Mesenchymal stem cell (in vitro differentiated cells and primary cell): ENCODE data around the gene MGST2.

Source experiments
- DNase-seq: peaks from one replicate; pipeline ENCODE4 v3.0.0-alpha.2; 2013
- H2AFZ ChIP-seq: one replicate; pipeline ENCODE4 v1.6.1; 2013; ENCODE audit warnings: low read depth, mild to moderate bottlenecking, control low read depth, inconsistent platforms, low read length, moderate library complexity
- H2AK5ac ChIP-seq: 2 replicates; pipeline ENCODE4 v1.6.1; 2013; ENCODE audit warnings: low read length, moderate library complexity, mild to moderate bottlenecking, inconsistent platforms; ENCODE audit not compliant: severe bottlenecking
- H2BK120ac ChIP-seq: one replicate; pipeline ENCODE4 v1.6.1; 2013; ENCODE audit warnings: low read depth, mild to moderate bottlenecking, inconsistent platforms, low read length, moderate library complexity
- H2BK12ac ChIP-seq, 2 experiments: one replicate each; pipeline ENCODE4 v1.6.1; 2013; ENCODE audit warnings: inconsistent platforms in 2 of 2, low read length in 2 of 2, mild to moderate bottlenecking in 2 of 2, moderate library complexity in 2 of 2, control low read depth in 1 of 2
- H2BK15ac ChIP-seq: one replicate; pipeline ENCODE4 v1.6.1; 2013; ENCODE audit warnings: mild to moderate bottlenecking, low read depth, inconsistent platforms; ENCODE audit not compliant: poor library complexity, severe bottlenecking
- H2BK5ac ChIP-seq: 2 replicates; pipeline ENCODE4 v1.6.1; 2013; ENCODE audit warnings: low read depth, mild to moderate bottlenecking, low read length, control low read depth, inconsistent platforms; ENCODE audit not compliant: poor library complexity, severe bottlenecking
- H3K14ac ChIP-seq, 2 experiments: one replicate each; pipeline ENCODE4 v1.6.1; 2013; ENCODE audit warnings: inconsistent platforms in 2 of 2, low read length in 2 of 2, control low read depth in 1 of 2, mild to moderate bottlenecking in 1 of 2, moderate library complexity in 1 of 2
- H3K18ac ChIP-seq, 2 experiments: one replicate each; pipeline ENCODE4 v1.6.1; 2013; ENCODE audit warnings: inconsistent platforms in 2 of 2, low read length in 2 of 2, control low read depth in 1 of 2, low read depth in 1 of 2, mild to moderate bottlenecking in 1 of 2
- H3K23ac ChIP-seq, 2 experiments: one replicate each; pipeline ENCODE4 v1.6.1; 2013; ENCODE audit warnings: inconsistent platforms in 2 of 2, low read length in 2 of 2, mild to moderate bottlenecking in 2 of 2, moderate library complexity in 2 of 2, control low read depth in 1 of 2
- H3K27ac ChIP-seq: 2 replicates; pipeline ENCODE4 v1.5.1; 2013; ENCODE audit warnings: mild to moderate bottlenecking, moderate library complexity, low read length, control low read depth, inconsistent platforms; ENCODE audit not compliant: poor library complexity, severe bottlenecking
- H3K27me3 ChIP-seq, 2 experiments: 2 replicates each; pipeline versions ENCODE4 v1.6.1 to v1.7.0; 2013; ENCODE audit warnings: low read length in 2 of 2, mild to moderate bottlenecking in 2 of 2, moderate library complexity in 2 of 2, control low read depth in 1 of 2, inconsistent platforms in 1 of 2; ENCODE audit not compliant: control insufficient read depth in 1 of 2, insufficient read depth in 1 of 2
- H3K36me3 ChIP-seq, 2 experiments: 2 replicates each; pipeline versions ENCODE4 v1.6.1 to v1.7.0; 2013; ENCODE audit warnings: low read length in 2 of 2, control low read depth in 1 of 2, inconsistent platforms in 1 of 2, low read depth in 1 of 2, mild to moderate bottlenecking in 1 of 2; ENCODE audit not compliant: insufficient read depth in 2 of 2, control insufficient read depth in 1 of 2
- H3K4ac ChIP-seq, 2 experiments: one replicate each; pipeline ENCODE4 v1.6.1; 2013; ENCODE audit warnings: inconsistent platforms in 2 of 2, low read length in 2 of 2, mild to moderate bottlenecking in 2 of 2, moderate library complexity in 2 of 2, control low read depth in 1 of 2, low read depth in 1 of 2
- H3K4me1 ChIP-seq: 2 replicates; pipeline ENCODE4 v1.6.1; 2013; ENCODE audit warnings: low read depth, low read length, control low read depth; ENCODE audit not compliant: control insufficient read depth, insufficient read depth
- H3K4me2 ChIP-seq: 2 replicates; pipeline ENCODE4 v1.6.1; 2013; ENCODE audit warnings: low read length, mild to moderate bottlenecking, inconsistent platforms; ENCODE audit not compliant: poor library complexity, severe bottlenecking
- H3K4me3 ChIP-seq, 2 experiments: 2 replicates each; pipeline versions ENCODE4 v1.5.1 to v1.7.0; 2013; ENCODE audit warnings: low read length in 2 of 2, mild to moderate bottlenecking in 2 of 2, control low read depth in 1 of 2, low read depth in 1 of 2; ENCODE audit not compliant: insufficient read depth in 1 of 2
- H3K79me1 ChIP-seq: replicated peaks from 2 replicates; pipeline ENCODE4 v1.6.1; 2013; ENCODE audit warnings: mild to moderate bottlenecking, control low read depth, low read length, inconsistent platforms; ENCODE audit not compliant: poor library complexity, severe bottlenecking
- H3K9ac ChIP-seq: 2 replicates; pipeline ENCODE4 v1.7.0; 2013; ENCODE audit warnings: mild to moderate bottlenecking, low read length, moderate library complexity
- H3K9me3 ChIP-seq: 2 replicates; pipeline ENCODE4 v1.7.0; 2013; ENCODE audit warnings: mild to moderate bottlenecking, low read length; ENCODE audit not compliant: control insufficient read depth
- H4K8ac ChIP-seq: one replicate; pipeline ENCODE4 v1.6.1; 2013; ENCODE audit warnings: inconsistent platforms, mild to moderate bottlenecking, low read length, moderate library complexity
- H4K91ac ChIP-seq: one replicate; pipeline ENCODE4 v1.6.1; 2013; ENCODE audit warnings: mild to moderate bottlenecking, low read length, inconsistent platforms
- whole genome bisulfite sequencing: methylation state at CpG from one replicate; pipeline ENCODE4 v1.1.7; 2013; ENCODE audit warnings: mixed read lengths; 5-methylcytosine and 5-hydroxymethylcytosine counted together

Gene MGST2

GRCh38 chr4:139704915-139705485, 39.4 kb downstream of the MGST2 start:
- Histone ChIP-seq H2BK15ac (no peak overlapping the region), H2BK12ac (no peak overlapping the region), H3K36me3 (peaks cover 0 to 13% of the 10 kb centered on the region in 2 experiments), H3K4ac (no peak overlapping the region), H3K9ac (no peak overlapping the region), H2BK5ac (no peak overlapping the region), H3K79me1 (peaks cover 3% of the 10 kb centered on the region), H3K27me3 (no peaks in the 10 kb centered on the region), H3K18ac (no peak overlapping the region), H3K23ac (no peak overlapping the region), H2AK5ac (no peak overlapping the region), H3K14ac (no peak overlapping the region), H4K91ac (no peak overlapping the region), H2BK120ac (no peak overlapping the region), H4K8ac (no peak overlapping the region), H3K4me2 (no peak overlapping the region), H3K9me3 (no peaks in the 10 kb centered on the region), H3K27ac (no peak overlapping the region), H3K4me1 (no peaks in the 10 kb centered on the region), H2AFZ (no peak overlapping the region), H3K4me3 (no peak overlapping the region)
- WGBS, result 97% methylated on average over 3 of the region's 4 CpGs
- DNase-seq, result peak; percentile 11

- H3K23ac ChIP-seq, result no peak overlapping the region
- DNase-seq, result no peak
Measured at GRCh38 chr4:139709660-139710059, 44.0 kb downstream of the MGST2 start.

GRCh38 chr4:139710073-139710472, 44.5 kb downstream of the MGST2 start:
- no peak overlapping the region for H3K23ac ChIP-seq
- peaks cover 8% of the 10 kb centered on the region for H3K79me1 ChIP-seq
- no peak overlapping the region for H3K14ac ChIP-seq
- H3K4ac ChIP-seq, result no peak overlapping the region
- no peaks in the 10 kb centered on the region for H3K9me3 ChIP-seq
- H3K4me1 ChIP-seq, result no peaks in the 10 kb centered on the region
- H3K27me3 ChIP-seq, result no peaks in the 10 kb centered on the region
- H3K9ac ChIP-seq, result no peak overlapping the region
- H3K18ac ChIP-seq, result no peak overlapping the region
- H3K4me2 ChIP-seq, result no peak overlapping the region
- peaks cover 0 to 3% of the 10 kb centered on the region in 2 experiments for H3K36me3 ChIP-seq
- H2BK5ac ChIP-seq, result no peak overlapping the region
- no peak overlapping the region for H2BK15ac ChIP-seq
- H3K27ac ChIP-seq, result peak overlapping the region; percentile 10
- 100% methylated on average over 1 of the region's 2 CpGs for WGBS
- DNase-seq, result no peak
- H2AFZ ChIP-seq, result no peak overlapping the region
- H4K91ac ChIP-seq, result no peak overlapping the region
- no peak overlapping the region for H4K8ac ChIP-seq
- H2AK5ac ChIP-seq, result no peak overlapping the region
- H2BK120ac ChIP-seq, result no peak overlapping the region
- H3K4me3 ChIP-seq, result no peak overlapping the region
- H2BK12ac ChIP-seq, result no peak overlapping the region

More at GRCh38 chr4:139709660-139710059, 44.0 kb downstream of the MGST2 start:
- Histone ChIP-seq H3K14ac (no peak overlapping the region), H4K8ac (no peak overlapping the region), H3K27me3 (no peaks in the 10 kb centered on the region), H2BK120ac (no peak overlapping the region), H3K27ac (no peak overlapping the region), H2AFZ (no peak overlapping the region), H2BK12ac (no peak overlapping the region), H3K4me2 (no peak overlapping the region), H2AK5ac (no peak overlapping the region), H3K4ac (no peak overlapping the region), H2BK5ac (no peak overlapping the region), H2BK15ac (no peak overlapping the region), H3K4me1 (no peaks in the 10 kb centered on the region), H3K9me3 (no peaks in the 10 kb centered on the region), H3K9ac (no peak overlapping the region), H4K91ac (no peak overlapping the region), H3K4me3 (no peak overlapping the region), H3K79me1 (peaks cover 6% of the 10 kb centered on the region), H3K36me3 (peaks cover 0 to 6% of the 10 kb centered on the region in 2 experiments), H3K18ac (no peak overlapping the region)
- no CpG with 5 or more reads among the region's 1 CpG for WGBS

GRCh38 chr4:139711461-139711860, 45.8 kb downstream of the MGST2 start:
- no peak overlapping the region for H2AFZ ChIP-seq
- no peak overlapping the region for H3K23ac ChIP-seq
- H2BK15ac ChIP-seq, result no peak overlapping the region
- WGBS, result 83% methylated on average over 4 of the region's 4 CpGs
- H2AK5ac ChIP-seq, result no peak overlapping the region
- H2BK5ac ChIP-seq, result no peak overlapping the region
- peaks cover 2% of the 10 kb centered on the region for H3K4me1 ChIP-seq
- H2BK12ac ChIP-seq, result no peak overlapping the region
- H3K14ac ChIP-seq, result no peak overlapping the region
- H3K27me3 ChIP-seq, result no peaks in the 10 kb centered on the region
- peaks cover 8% of the 10 kb centered on the region for H3K79me1 ChIP-seq
- no peak overlapping the region for H2BK120ac ChIP-seq
- no peak overlapping the region for H3K4ac ChIP-seq
- H3K4me3 ChIP-seq, result no peak overlapping the region
- H3K18ac ChIP-seq, result no peak overlapping the region
- H4K8ac ChIP-seq, result no peak overlapping the region
- no peaks in the 10 kb centered on the region for H3K9me3 ChIP-seq
- DNase-seq, result peak; percentile 38
- no peaks in the 10 kb centered on the region for H3K36me3 ChIP-seq
- H3K4me2 ChIP-seq, result no peak overlapping the region
- peak overlapping the region; percentile 56 for H3K27ac ChIP-seq
- no peak overlapping the region for H3K9ac ChIP-seq
- no peak overlapping the region for H4K91ac ChIP-seq
